Nephron (organoid): Measurements from ENCODE around the gene EVC.

Experiments used
- H3K27ac Mint-ChIP-seq, 3 experiments: 2 replicates each; pipeline ENCODE4 v1.8.0; 2020; ENCODE audit warnings: mixed read lengths in 3 of 3, mild to moderate bottlenecking in 2 of 3, moderate library complexity in 1 of 3
- H3K27me3 Mint-ChIP-seq: 2 replicates; pipeline ENCODE4 v1.8.0; 2021; ENCODE audit warnings: low read depth, mild to moderate bottlenecking, moderate library complexity, mixed read lengths
- H3K36me3 Mint-ChIP-seq: 2 replicates; pipeline ENCODE4 v1.8.0; 2020; ENCODE audit warnings: low read depth, mixed read lengths
- H3K4me1 Mint-ChIP-seq: 2 replicates; pipeline ENCODE4 v1.8.0; 2020; ENCODE audit warnings: mixed read lengths
- H3K4me3 Mint-ChIP-seq, 3 experiments: 2 replicates each; pipeline ENCODE4 v1.8.0; 2020; ENCODE audit warnings: mild to moderate bottlenecking in 3 of 3, mixed read lengths in 3 of 3, moderate library complexity in 2 of 3
- H3K9me3 Mint-ChIP-seq: 2 replicates; pipeline ENCODE4 v1.8.0; 2020; ENCODE audit warnings: mixed read lengths
- CTCF ChIP-seq, 3 experiments: fragments of 200-600 bp; sonication (generic); IDR thresholded peaks; one replicate each; pipeline ENCODE4 v1.5.0; 2021; ENCODE audit warnings: antibody characterized with exemption in 3 of 3; ENCODE audit not compliant: unreplicated experiment in 3 of 3

The EVC gene

DNA sequence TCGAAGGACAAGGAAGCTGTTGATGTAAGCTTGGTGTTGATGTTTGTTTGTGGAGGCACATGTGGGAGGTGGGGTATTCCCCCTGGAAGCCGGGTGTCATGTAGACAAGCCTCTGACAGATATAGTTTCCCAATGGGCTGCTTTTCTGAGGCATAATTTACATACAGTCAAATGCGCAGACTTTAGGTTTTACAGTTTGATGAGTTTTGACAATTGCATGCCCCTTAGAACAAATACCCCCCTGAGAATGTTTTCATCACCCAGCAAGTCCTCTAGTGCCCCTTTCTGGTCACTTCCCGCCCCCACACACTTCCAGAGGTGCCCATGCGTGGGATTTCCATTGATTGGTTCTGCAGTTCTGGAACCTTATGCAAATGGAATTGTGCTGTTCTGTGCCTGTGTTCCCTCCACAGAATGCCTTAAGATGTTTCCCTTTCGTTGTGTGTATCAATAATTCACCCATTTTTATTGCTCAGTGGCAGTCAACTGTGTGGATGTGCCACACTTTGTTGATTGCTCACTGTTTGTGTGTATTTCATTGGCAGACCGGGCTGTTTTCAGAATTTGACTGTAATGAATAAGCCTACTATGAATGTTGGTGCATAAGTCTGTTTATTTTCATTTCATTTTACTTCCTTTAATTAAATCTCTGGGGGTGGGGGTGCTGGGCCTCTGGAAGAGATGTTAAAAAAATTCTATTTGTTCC lies 8.5 kb downstream of the EVC start:
- no peak overlapping the region for H3K4me3 Mint-ChIP-seq
- peak overlapping the region; percentile 48 to 87 (median 65) for H3K27ac Mint-ChIP-seq
- peaks cover 24% of the 10 kb centered on the region for H3K9me3 Mint-ChIP-seq
- H3K36me3 Mint-ChIP-seq: peaks cover 70% of the 10 kb centered on the region
- H3K27me3 Mint-ChIP-seq: no peaks in the 10 kb centered on the region
- TF ChIP-seq CTCF (IDR thresholded peaks at IDR 0.05; ENCODE audit: unreplicated experiment in 3 of 3): no peak
- peaks cover 5% of the 10 kb centered on the region for H3K4me1 Mint-ChIP-seq

GRCh38 chr4:5720157-5720850 lies 9.3 kb downstream of the EVC start:
- Mint-ChIP-seq H3K27me3 (no peaks in the 10 kb centered on the region), H3K4me3 (no peak overlapping the region), H3K4me1 (peaks cover 5% of the 10 kb centered on the region), H3K27ac (peak overlapping the region; percentile 30 to 87 (median 65)), H3K36me3 (peaks cover 71% of the 10 kb centered on the region), H3K9me3 (peaks cover 19% of the 10 kb centered on the region)
- TF ChIP-seq CTCF (IDR thresholded peaks at IDR 0.05; ENCODE audit: unreplicated experiment in 3 of 3): no peak

DNA sequence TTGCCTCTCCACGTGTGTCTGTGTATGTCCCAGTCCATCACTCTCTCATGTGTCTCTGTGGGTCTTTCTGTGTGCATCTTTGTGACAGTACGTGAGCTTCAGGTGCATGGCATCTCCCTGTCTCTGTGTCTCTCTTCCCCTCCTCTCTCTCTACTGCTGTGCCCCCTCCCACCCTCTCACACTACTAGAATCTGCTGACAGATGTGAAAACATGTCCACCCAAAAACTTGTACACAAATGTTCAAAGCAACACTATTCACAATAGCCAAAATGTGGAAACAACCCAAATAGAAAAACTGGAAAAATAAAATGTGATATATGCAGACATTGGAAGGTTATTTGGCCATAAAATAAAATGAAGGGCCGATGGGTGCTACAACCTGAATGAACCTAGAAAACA lies 10.0 kb downstream of the EVC start:
- Mint-ChIP-seq H3K36me3 (peaks cover 74% of the 10 kb centered on the region), H3K4me3 (no peak overlapping the region), H3K27ac (peak overlapping the region; percentile 8 to 75 (median 30)), H3K27me3 (no peaks in the 10 kb centered on the region), H3K9me3 (peaks cover 24% of the 10 kb centered on the region), H3K4me1 (peaks cover 5% of the 10 kb centered on the region)
- TF ChIP-seq CTCF (IDR thresholded peaks at IDR 0.05; ENCODE audit: unreplicated experiment in 3 of 3): no peak

- TF ChIP-seq CTCF (IDR thresholded peaks at IDR 0.05; ENCODE audit: unreplicated experiment in 3 of 3): no peak
- peaks cover 5% of the 10 kb centered on the region for H3K4me1 Mint-ChIP-seq
- no peaks in the 10 kb centered on the region for H3K27me3 Mint-ChIP-seq
- peaks cover 22% of the 10 kb centered on the region for H3K9me3 Mint-ChIP-seq
- H3K4me3 Mint-ChIP-seq: no peak overlapping the region
- peak overlapping the region; percentile 65 to 85 (median 76) for H3K27ac Mint-ChIP-seq
- peaks cover 69% of the 10 kb centered on the region for H3K36me3 Mint-ChIP-seq
Observed at GRCh38 chr4:5721923-5722322, 10.9 kb downstream of the EVC start.

- TF ChIP-seq CTCF (IDR thresholded peaks at IDR 0.05; ENCODE audit: unreplicated experiment in 3 of 3): no peak
- H3K27ac Mint-ChIP-seq: peak overlapping the region; percentile 65 to 85 (median 76)
- peaks cover 5% of the 10 kb centered on the region for H3K4me1 Mint-ChIP-seq
- H3K36me3 Mint-ChIP-seq: peaks cover 65% of the 10 kb centered on the region
- H3K27me3 Mint-ChIP-seq: no peaks in the 10 kb centered on the region
- H3K4me3 Mint-ChIP-seq: no peak overlapping the region
- H3K9me3 Mint-ChIP-seq: peaks cover 18% of the 10 kb centered on the region
Observed at GRCh38 chr4:5722328-5722727, 11.3 kb downstream of the EVC start.
